Panc1 (cell line): Measurements from ENCODE around the gene POU1F1. TPM values are rescaled to one million over a fixed set of nuclear protein-coding genes. Genes with fewer than 3 reads are reported as not detected.

ENCODE experiments used
- ATAC-seq: fragments of 200-7000 bp; cut with Tn5 transposase; 2 replicates; pipeline ENCODE4 v1.9.1; 2020; ENCODE audit warnings: mild to moderate bottlenecking, moderate library complexity
- BruUV-seq: library from RNA; stranded (reverse); fragments of 400-500 nt; replicated peaks from 2 replicates; lab custom pipeline; 2021; lab: Mats Ljungman, UMichigan
- CTCF ChIA-PET: fragments of 300-600 bp; sonication (Branson Sonifier 250); formaldehyde crosslinking; loops from one replicate; lab custom pipeline; 2022; ENCODE audit warnings: antibody characterized with exemption; lab: Charles Lee
- POLR2A ChIA-PET: fragments of 300-600 bp; sonication (Branson Sonifier 250); formaldehyde crosslinking; loops from one replicate; lab custom pipeline; 2022; ENCODE audit warnings: antibody characterized with exemption; lab: Charles Lee
- DNase-seq: peaks from one replicate; pipeline ENCODE4 v3.0.0-alpha.2; 2010; ENCODE audit warnings: low read depth, low spot score
- H3K27ac ChIP-seq: 2 replicates; pipeline ENCODE4 v1.5.1; 2011; ENCODE audit warnings: mild to moderate bottlenecking, low read length, inconsistent platforms
- H3K27me3 ChIP-seq: fragments of 200-500 bp; sonication (Bioruptor generic); 2 replicates; pipeline ENCODE4 v1.6.0; 2014; ENCODE audit warnings: low read length, inconsistent platforms; ENCODE audit not compliant: control insufficient read depth, insufficient read depth
- H3K36me3 ChIP-seq: fragments of 200-500 bp; sonication (Bioruptor generic); 2 replicates; pipeline ENCODE4 v1.5.1; 2014; ENCODE audit warnings: inconsistent platforms, mild to moderate bottlenecking, low read length, moderate library complexity; ENCODE audit not compliant: control insufficient read depth, insufficient read depth
- H3K4me1 ChIP-seq: 2 replicates; pipeline ENCODE4 v1.5.1; 2011; ENCODE audit warnings: inconsistent platforms, mild to moderate bottlenecking, low read length, moderate library complexity; ENCODE audit not compliant: control insufficient read depth, insufficient read depth
- H3K4me3 ChIP-seq, 2 experiments: 2 replicates each; pipeline ENCODE4 v1.5.1; 2011 to 2012; ENCODE audit warnings: low read depth in 2 of 2, low read length in 2 of 2, mild to moderate bottlenecking in 2 of 2, inconsistent platforms in 1 of 2, moderate library complexity in 1 of 2
- H3K9me3 ChIP-seq: fragments of 200-500 bp; sonication (Bioruptor generic); 2 replicates; pipeline ENCODE4 v1.5.1; 2014; ENCODE audit warnings: low read depth, mild to moderate bottlenecking, inconsistent platforms, low read length, moderate library complexity; ENCODE audit not compliant: control insufficient read depth, insufficient read depth
- POLR2AphosphoS5 ChIP-seq: IDR thresholded peaks from 2 replicates; pipeline ENCODE4 v1.6.1; 2012; ENCODE audit warnings: mild to moderate bottlenecking, low read depth, low read length, moderate library complexity
- REST ChIP-seq, 2 experiments: IDR thresholded peaks; 2 replicates each; pipeline ENCODE4 v1.6.1; 2011 to 2012; ENCODE audit warnings: low read depth in 2 of 2, control low read depth in 1 of 2, low read length in 1 of 2, mild to moderate bottlenecking in 1 of 2, moderate library complexity in 1 of 2; ENCODE audit not compliant: insufficient read depth in 1 of 2
- SIN3A ChIP-seq: IDR thresholded peaks from 2 replicates; pipeline ENCODE4 v1.6.1; 2012; ENCODE audit warnings: low read depth, mild to moderate bottlenecking, low read length, moderate library complexity, borderline replicate concordance; ENCODE audit not compliant: insufficient read depth
- TCF7L2 ChIP-seq: IDR thresholded peaks from 2 replicates; pipeline ENCODE4 v1.6.1; 2011; ENCODE audit warnings: mild to moderate bottlenecking, low read depth, low read length, inconsistent platforms
- in situ Hi-C: cut with HindIII; loops from 2 replicates; pipeline ENCODE4 v1.10.0; 2016; ENCODE audit warnings: low sequenced_read_pairs, low pct_unique_long_range_greater_than_20kb
- intact Hi-C: fragments of 100-400 bp; cut with micrococcal nuclease; formaldehyde crosslinking; loops from one replicate; pipeline ENCODE4 v1.10.0; 2022; ENCODE audit not compliant: unreplicated experiment
- total RNA-seq: library from RNA; stranded (reverse); gene quantifications from one replicate; pipeline ENCODE4 v1.2.1, GENCODE V29; 2021; ENCODE audit not compliant: unreplicated experiment
- TF ChIP-seq, protein P1 (sequence below): fragments of 450-650 bp; IDR thresholded peaks from 2 replicates; pipeline ENCODE4 v1.5.1; 2017; ENCODE audit warnings: mild to moderate bottlenecking

The POU1F1 gene
- total RNA-seq, 1 experiment from 2014 or later = not detected

GRCh38 chr3:87247430-87247773 lies 29.0 kb downstream of the POU1F1 start:
- H3K36me3 ChIP-seq = peaks cover 5% of the 10 kb centered on the region; the same call in 1 of the 2 replicates
- CTCF ChIA-PET = no interaction called here

DNA sequence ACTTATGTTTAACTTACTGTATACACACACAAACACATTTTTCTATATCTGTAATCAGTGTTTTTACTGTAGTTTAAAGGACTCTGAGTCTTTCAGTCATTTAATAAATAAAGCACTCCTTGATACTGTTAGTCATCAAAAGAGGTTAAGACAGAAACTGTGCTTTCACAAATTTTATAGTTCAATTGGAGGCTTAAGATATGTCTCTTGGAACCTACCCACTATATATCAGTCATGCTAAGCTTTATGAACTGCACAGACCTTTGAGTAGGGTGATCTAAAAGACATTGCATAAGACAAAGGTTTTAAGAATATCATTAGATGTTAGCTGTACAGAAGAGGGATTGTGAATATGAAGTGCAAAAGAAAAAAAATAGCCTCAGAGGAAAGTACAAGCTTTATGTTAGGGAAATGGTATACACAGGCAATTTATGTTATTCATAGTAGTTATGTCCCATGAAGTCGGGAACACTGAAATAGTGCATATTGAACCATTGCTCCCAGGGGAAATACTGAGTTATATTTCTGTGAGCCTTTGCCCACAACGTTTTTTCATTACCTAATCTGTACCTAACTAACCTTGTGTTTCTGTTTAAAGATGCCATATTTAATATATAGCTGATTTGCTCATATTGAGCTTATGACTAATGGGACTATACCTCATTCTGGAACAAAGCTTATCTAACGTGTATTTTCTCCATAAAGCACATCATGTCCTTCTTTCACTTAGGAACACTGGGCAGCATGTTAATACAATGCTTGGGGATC lies 29.5 kb downstream of the POU1F1 start:
- TF ChIP-seq, protein P1, sequence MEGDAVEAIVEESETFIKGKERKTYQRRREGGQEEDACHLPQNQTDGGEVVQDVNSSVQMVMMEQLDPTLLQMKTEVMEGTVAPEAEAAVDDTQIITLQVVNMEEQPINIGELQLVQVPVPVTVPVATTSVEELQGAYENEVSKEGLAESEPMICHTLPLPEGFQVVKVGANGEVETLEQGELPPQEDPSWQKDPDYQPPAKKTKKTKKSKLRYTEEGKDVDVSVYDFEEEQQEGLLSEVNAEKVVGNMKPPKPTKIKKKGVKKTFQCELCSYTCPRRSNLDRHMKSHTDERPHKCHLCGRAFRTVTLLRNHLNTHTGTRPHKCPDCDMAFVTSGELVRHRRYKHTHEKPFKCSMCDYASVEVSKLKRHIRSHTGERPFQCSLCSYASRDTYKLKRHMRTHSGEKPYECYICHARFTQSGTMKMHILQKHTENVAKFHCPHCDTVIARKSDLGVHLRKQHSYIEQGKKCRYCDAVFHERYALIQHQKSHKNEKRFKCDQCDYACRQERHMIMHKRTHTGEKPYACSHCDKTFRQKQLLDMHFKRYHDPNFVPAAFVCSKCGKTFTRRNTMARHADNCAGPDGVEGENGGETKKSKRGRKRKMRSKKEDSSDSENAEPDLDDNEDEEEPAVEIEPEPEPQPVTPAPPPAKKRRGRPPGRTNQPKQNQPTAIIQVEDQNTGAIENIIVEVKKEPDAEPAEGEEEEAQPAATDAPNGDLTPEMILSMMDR = no peak
- TF ChIP-seq POLR2AphosphoS5 = no peak
- no peak for TF ChIP-seq TCF7L2
- no peak for TF ChIP-seq REST (IDR thresholded peaks at IDR 0.05; ENCODE audit: insufficient read depth in 1 of 2, low read depth in 2 of 2, low read length in 1 of 2)
- no peak for TF ChIP-seq SIN3A
- ChIA-PET CTCF (no interaction called here), POLR2A (no interaction called here)
- ATAC-seq (no peak), DNase-seq (no peak)
- Histone ChIP-seq H3K27ac (no peak overlapping the region), H3K27me3 (no peaks in the 10 kb centered on the region), H3K4me3 (no peak overlapping the region), H3K4me1 (no peaks in the 10 kb centered on the region; the same call in 1 of the 2 replicates), H3K9me3 (no peaks in the 10 kb centered on the region), H3K36me3 (peaks cover 5% of the 10 kb centered on the region; the same call in 1 of the 2 replicates)
- intact Hi-C loops (no loop called here), in situ Hi-C loops (no loop called here)
- TSS peak; percentile 29 for BruUV-seq

More at GRCh38 chr3:87247430-87247773, 29.0 kb downstream of the POU1F1 start:
- Histone ChIP-seq H3K4me1 (no peaks in the 10 kb centered on the region; the same call in 1 of the 2 replicates), H3K4me3 (no peak overlapping the region), H3K27me3 (no peaks in the 10 kb centered on the region), H3K27ac (no peak overlapping the region), H3K9me3 (no peaks in the 10 kb centered on the region)
- intact Hi-C loops (no loop called here), in situ Hi-C loops (no loop called here)
- BruUV-seq = no TSS peak
- POLR2A ChIA-PET = no interaction called here
- TF ChIP-seq SIN3A = no peak
- no peak for TF ChIP-seq POLR2AphosphoS5
- TF ChIP-seq, protein P1 = no peak
- TF ChIP-seq REST (IDR thresholded peaks at IDR 0.05; ENCODE audit: insufficient read depth in 1 of 2, low read depth in 2 of 2, low read length in 1 of 2) = no peak
- TF ChIP-seq TCF7L2 = no peak
- no peak for DNase-seq
- no peak for ATAC-seq
